Upper lobe of left lung (tissue), 4 donors: ENCODE measurements around the gene VGF.
"Not testable (repeated sequence)": the region's sequence is repeated elsewhere in the genome, so short reads cannot be mapped to it uniquely, and the experiment has no call there.

Experiments used
- CTCF ChIP-seq, 6 experiments: fragments of 450-650 bp in 4 of 6; fragments of 200-600 bp in 2 of 6; sonication (generic) in 2 of 6; IDR thresholded peaks; one replicate each; pipeline ENCODE4 v1.5.1; 2016 to 2019; ENCODE audit warnings: antibody characterized with exemption in 6 of 6
- EP300 ChIP-seq, 4 donors: sonication (generic); formaldehyde crosslinking; IDR thresholded peaks; one replicate each; pipeline ENCODE4 v1.5.1; 2017; ENCODE audit warnings: antibody characterized with exemption in 4 of 4, control low read depth in 2 of 4
- POLR2A ChIP-seq, 4 donors: fragments of 450-650 bp; IDR thresholded peaks; one replicate each; pipeline ENCODE4 v1.5.1; 2016 to 2017; ENCODE audit warnings: antibody characterized with exemption in 4 of 4, mild to moderate bottlenecking in 2 of 4
- POLR2AphosphoS5 ChIP-seq, 2 donors: sonication (generic); formaldehyde crosslinking; IDR thresholded peaks; one replicate each; pipeline ENCODE4 v1.5.1; 2017; ENCODE audit warnings: antibody characterized with exemption in 2 of 2

DNA sequence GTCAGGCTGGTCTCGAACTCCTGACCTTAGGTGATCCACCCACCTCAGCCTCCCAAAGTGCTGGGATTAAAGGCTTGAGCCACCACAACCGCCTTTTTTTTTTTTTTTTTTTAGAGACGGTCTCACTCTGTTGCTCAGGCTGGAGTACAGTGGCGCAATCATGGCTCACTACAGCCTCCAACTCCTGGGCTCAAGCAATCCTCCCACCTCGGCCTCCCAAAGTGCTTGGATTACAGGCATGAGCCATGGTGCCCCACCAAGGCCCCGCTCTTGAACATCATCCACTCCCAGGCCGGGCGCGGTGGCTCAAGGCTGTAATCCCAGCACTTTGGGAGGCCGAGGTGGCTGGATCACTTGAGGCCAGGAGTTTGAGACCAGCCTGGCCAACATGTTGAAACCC is 34.2 kb upstream of the VGF start:
- TF ChIP-seq CTCF, POLR2A, POLR2AphosphoS5, EP300 (IDR thresholded peaks at IDR 0.05): not testable (repeated sequence)
